ENCODE data around the gene TCEA2.

DNA sequence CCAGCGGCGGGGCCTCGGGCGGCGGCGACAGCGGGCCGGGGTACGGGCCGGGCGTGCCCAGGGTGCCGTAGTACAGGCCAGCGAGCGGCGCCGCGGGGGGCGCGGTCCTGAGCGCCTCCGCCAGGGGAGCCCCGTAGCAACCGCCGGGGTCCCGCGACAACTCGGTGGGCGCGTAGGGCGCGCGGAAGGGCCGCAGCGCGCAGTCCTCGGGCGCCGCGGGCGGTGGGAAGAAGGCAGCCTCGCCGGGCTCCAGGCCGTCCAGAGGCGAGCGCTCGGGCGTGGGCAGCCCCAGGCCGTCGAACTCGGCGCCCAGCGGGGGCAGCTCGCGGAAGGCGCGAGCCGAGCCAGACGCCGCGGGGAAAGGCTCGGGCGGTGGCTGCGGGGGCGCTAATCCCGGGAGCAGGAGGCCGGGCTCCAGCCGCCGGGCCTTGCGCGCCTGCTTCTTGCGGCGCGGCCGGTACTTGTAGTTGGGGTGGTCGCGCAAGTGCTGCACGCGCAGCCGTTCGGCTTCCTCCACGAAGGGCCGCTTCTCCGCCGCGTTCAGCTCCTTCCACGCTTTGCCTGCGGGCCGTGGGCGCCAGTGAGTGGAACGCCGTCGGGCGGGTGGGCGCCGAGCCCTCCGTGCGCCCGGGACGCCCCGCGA is 14.5 kb upstream of the TCEA2 start:
- TF ChIP-seq, protein P1, sequence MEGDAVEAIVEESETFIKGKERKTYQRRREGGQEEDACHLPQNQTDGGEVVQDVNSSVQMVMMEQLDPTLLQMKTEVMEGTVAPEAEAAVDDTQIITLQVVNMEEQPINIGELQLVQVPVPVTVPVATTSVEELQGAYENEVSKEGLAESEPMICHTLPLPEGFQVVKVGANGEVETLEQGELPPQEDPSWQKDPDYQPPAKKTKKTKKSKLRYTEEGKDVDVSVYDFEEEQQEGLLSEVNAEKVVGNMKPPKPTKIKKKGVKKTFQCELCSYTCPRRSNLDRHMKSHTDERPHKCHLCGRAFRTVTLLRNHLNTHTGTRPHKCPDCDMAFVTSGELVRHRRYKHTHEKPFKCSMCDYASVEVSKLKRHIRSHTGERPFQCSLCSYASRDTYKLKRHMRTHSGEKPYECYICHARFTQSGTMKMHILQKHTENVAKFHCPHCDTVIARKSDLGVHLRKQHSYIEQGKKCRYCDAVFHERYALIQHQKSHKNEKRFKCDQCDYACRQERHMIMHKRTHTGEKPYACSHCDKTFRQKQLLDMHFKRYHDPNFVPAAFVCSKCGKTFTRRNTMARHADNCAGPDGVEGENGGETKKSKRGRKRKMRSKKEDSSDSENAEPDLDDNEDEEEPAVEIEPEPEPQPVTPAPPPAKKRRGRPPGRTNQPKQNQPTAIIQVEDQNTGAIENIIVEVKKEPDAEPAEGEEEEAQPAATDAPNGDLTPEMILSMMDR (conservative IDR thresholded peaks at IDR 0.05 in 1 of 2, IDR thresholded peaks at IDR 0.05 in 1 of 2; ENCODE audit: low read depth in 1 of 2, low read length in 2 of 2) = no peak
- TF ChIP-seq EZH2 (IDR thresholded peaks at IDR 0.05; ENCODE audit: low read length, missing control alignments) = peak; percentile 91

All from fibroblast of lung (primary cell).